Placental epithelial cell (primary cell): ENCODE results near the gene GPATCH11. TPM values are rescaled to one million over a fixed set of nuclear protein-coding genes. Genes with fewer than 3 reads are reported as not detected.

Experiments used
- total RNA-seq: library from RNA; depleted of rRNA; stranded (reverse); fragments of >200 nt; gene quantifications from 2 replicates; pipeline ENCODE4 v1.2.3, GENCODE V29; 2012

The GPATCH11 gene
- 2.7 and 4.3 TPM in 2 replicates for total RNA-seq

DNA sequence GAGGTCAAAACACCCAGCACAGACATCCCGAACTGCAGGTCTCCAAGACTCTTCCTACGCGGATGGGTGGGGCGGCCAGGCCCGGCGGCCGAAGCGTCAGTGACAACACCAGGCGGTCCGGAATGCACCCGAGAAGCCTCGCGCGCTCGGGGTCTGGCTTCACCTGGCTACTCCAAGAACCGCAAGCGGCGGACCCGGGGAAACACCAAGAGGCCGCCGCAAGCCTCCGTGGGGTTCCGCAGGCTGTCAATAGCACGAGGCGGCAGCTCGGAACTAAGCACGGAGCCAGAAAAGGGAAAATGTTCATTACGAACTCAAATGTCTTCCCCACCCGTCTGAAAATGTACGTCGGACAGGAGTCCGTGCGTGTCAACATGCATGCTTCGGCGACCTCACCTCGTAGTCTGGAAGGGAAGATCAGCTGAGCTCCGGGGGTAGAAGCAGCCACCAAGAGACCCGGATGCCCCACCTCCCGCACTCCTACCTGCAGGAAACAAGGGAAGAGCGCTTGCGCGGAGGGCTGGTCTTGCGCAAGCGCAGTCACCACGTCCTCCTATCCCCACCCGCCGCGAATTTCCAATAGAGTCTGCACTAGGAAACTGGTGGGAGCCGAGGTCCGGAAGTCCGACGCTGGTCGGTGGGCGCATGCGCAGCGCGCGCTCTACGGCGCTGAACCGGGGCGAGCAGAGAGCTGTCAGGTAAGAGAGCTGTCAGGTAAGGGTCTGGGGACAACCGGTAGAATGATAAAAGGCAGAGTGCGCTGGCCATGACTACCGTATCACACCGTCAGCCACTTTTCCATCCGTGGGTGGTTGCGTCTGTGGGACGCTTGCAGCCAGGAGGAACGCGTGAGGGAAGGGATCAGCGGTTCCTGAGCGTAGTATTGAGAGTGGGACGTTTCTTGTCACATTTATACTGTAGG is at the start of gene GPATCH11, which contains the start of gene HEATR5B:
Gene GPATCH11, plus strand, starts transcription at position 646 of the 922 bp plus-strand sequence. CDS start 3,864 bp downstream, outside the sequence.
Gene HEATR5B, minus strand, starts transcription at position 500 of the 922 bp plus-strand sequence. CDS start 958 bp downstream, outside the sequence.

Other genes starting within 250 kb of the GPATCH11 start
- 14.9 and 18.1 TPM in 2 replicates for gene STRN, start 118.0 kb upstream of the GPATCH11 start, total RNA-seq
- 20.8 and 35.5 TPM in 2 replicates for gene HEATR5B, start 146 bp upstream of the GPATCH11 start, total RNA-seq
- gene EIF2AK2, start 72.5 kb downstream of the GPATCH11 start, total RNA-seq = 16.1 and 17.5 TPM in 2 replicates
- not detected in 2 replicates for gene SULT6B1, start 104.2 kb downstream of the GPATCH11 start, total RNA-seq
- 14.4 and 15.3 TPM in 2 replicates for gene CEBPZOS, start 112.0 kb downstream of the GPATCH11 start, total RNA-seq
- 28.3 and 28.4 TPM in 2 replicates for gene CEBPZ, start 147.1 kb downstream of the GPATCH11 start, total RNA-seq
- gene NDUFAF7, start 147.1 kb downstream of the GPATCH11 start, total RNA-seq = 7.6 and 9.8 TPM in 2 replicates
- gene PRKD3, start 240.3 kb downstream of the GPATCH11 start, total RNA-seq = 66.4 and 69.9 TPM in 2 replicates